GM12878 (cell line): ENCODE data around the gene NFATC2. TPM values are rescaled to one million over a fixed set of nuclear protein-coding genes. Genes with fewer than 3 reads are reported as not detected.

Experiments
- ATAC-seq: fragments of 200-7000 bp; cut with Tn5 transposase; 3 replicates; pipeline ENCODE4 v1.9.1; 2020; ENCODE audit warnings: mild to moderate bottlenecking, moderate library complexity
- BruUV-seq: library from RNA; stranded (reverse); fragments of 400-500 nt; replicated peaks from 2 replicates; lab custom pipeline; 2021; lab: Mats Ljungman, UMichigan
- CTCF ChIA-PET: fragments of 300-600 bp; sonication (Branson Sonifier 250); formaldehyde crosslinking; extraction: SDS; loops from one replicate; lab custom pipeline; 2021; ENCODE audit warnings: inconsistent platforms; lab: Yijun Ruan, JAX
- POLR2A ChIA-PET: fragments of 350-600 bp; formaldehyde crosslinking; extraction: SDS; loops from one replicate; lab custom pipeline; 2021; ENCODE audit warnings: inconsistent platforms; lab: Charles Lee
- RAD21 ChIA-PET: fragments of 300-600 bp; sonication (Branson Sonifier 250); formaldehyde crosslinking; loops from one replicate; lab custom pipeline; 2023; ENCODE audit warnings: antibody characterized with exemption; ENCODE audit not compliant: unreplicated experiment; lab: Charles Lee
- SMC1A ChIA-PET: fragments of 300-600 bp; sonication (Branson Sonifier 250); formaldehyde crosslinking; loops from one replicate; lab custom pipeline; 2023; ENCODE audit not compliant: unreplicated experiment, uncharacterized antibody; lab: Charles Lee
- DNase-seq: peaks from one replicate; pipeline ENCODE4 v3.0.0-alpha.2; 2011; ENCODE audit warnings: low read depth, low spot score
- FAIRE-seq: peaks from 3 replicates; lab custom pipeline; 2011; peaks lifted over from hg19 to GRCh38; lab: Jason Lieb, UNC
- H2AFZ ChIP-seq: 2 replicates; pipeline ENCODE4 v1.6.0; 2011; ENCODE audit warnings: low read depth, low read length, control low read depth; ENCODE audit not compliant: control insufficient read depth
- H3K27ac ChIP-seq: 2 replicates; pipeline ENCODE4 v1.5.1; 2011; ENCODE audit warnings: control low read depth; ENCODE audit not compliant: control insufficient read depth, insufficient read depth
- H3K27me3 ChIP-seq, 2 experiments: replicated peaks in 1 of 2; 2 replicates each; pipeline versions ENCODE4 v1.6.0 to v1.6.1; 2011; ENCODE audit warnings: low read length in 1 of 2; ENCODE audit not compliant: control insufficient read depth in 2 of 2, insufficient read depth in 2 of 2
- H3K36me3 ChIP-seq, 2 experiments: 2 replicates each; pipeline ENCODE4 v1.5.1; 2011; ENCODE audit warnings: low read length in 1 of 2; ENCODE audit not compliant: control insufficient read depth in 2 of 2, insufficient read depth in 2 of 2
- H3K4me1 ChIP-seq: 2 replicates; pipeline ENCODE4 v1.6.1; 2011; ENCODE audit warnings: mild to moderate bottlenecking, low read length, moderate library complexity, mixed read lengths; ENCODE audit not compliant: control insufficient read depth, insufficient read depth
- H3K4me2 ChIP-seq: 2 replicates; pipeline ENCODE4 v1.6.0; 2011; ENCODE audit warnings: control low read depth; ENCODE audit not compliant: control insufficient read depth, insufficient read depth
- H3K4me3 ChIP-seq: fragments of 200-600 bp; sonication (generic); 2 replicates; pipeline ENCODE4 v1.5.1; 2016
- H3K79me2 ChIP-seq: 2 replicates; pipeline ENCODE4 v1.6.0; 2011; ENCODE audit warnings: low read length; ENCODE audit not compliant: control insufficient read depth, insufficient read depth
- H3K9ac ChIP-seq: 2 replicates; pipeline ENCODE4 v1.8.0; 2011; ENCODE audit warnings: low read length, control low read depth, mixed read lengths; ENCODE audit not compliant: control insufficient read depth, insufficient read depth
- H3K9me3 ChIP-seq: replicated peaks from 3 replicates; pipeline ENCODE4 v1.5.1; 2011; ENCODE audit warnings: mild to moderate bottlenecking, low read length; ENCODE audit not compliant: control insufficient read depth, insufficient read depth
- H4K20me1 ChIP-seq: 2 replicates; pipeline ENCODE4 v1.6.0; 2011; ENCODE audit not compliant: control insufficient read depth, insufficient read depth
- CREM ChIP-seq: IDR thresholded peaks from 2 replicates; pipeline ENCODE4 v1.6.1; 2014; ENCODE audit warnings: antibody characterized with exemption, low read depth
- GABPA ChIP-seq: IDR thresholded peaks from 2 replicates; pipeline ENCODE4 v1.6.1; 2014; ENCODE audit warnings: antibody characterized with exemption, low read depth, mild to moderate bottlenecking, inconsistent platforms
- MTA3 ChIP-seq: IDR thresholded peaks from 2 replicates; pipeline ENCODE4 v1.6.1; 2012; ENCODE audit warnings: low read length, inconsistent platforms, borderline replicate concordance
- NR2C2 ChIP-seq: IDR thresholded peaks from 2 replicates; pipeline ENCODE4 v1.6.1; 2011; ENCODE audit warnings: borderline replicate concordance, low read depth; ENCODE audit not compliant: control insufficient read depth, insufficient read length
- RFX5 ChIP-seq: IDR thresholded peaks from 2 replicates; pipeline ENCODE4 v1.6.1; 2011; ENCODE audit warnings: low read depth, low read length, improper control_type of control experiment
- SMAD1 ChIP-seq: fragments of 450-650 bp; IDR thresholded peaks from 2 replicates; pipeline ENCODE4 v1.6.1; 2018; ENCODE audit warnings: mild to moderate bottlenecking, low read depth; ENCODE audit not compliant: partially characterized antibody
- SMARCA5 ChIP-seq: fragments of 450-650 bp; IDR thresholded peaks from 2 replicates; pipeline ENCODE4 v1.6.1; 2017; ENCODE audit warnings: mild to moderate bottlenecking
- SUPT20H ChIP-seq: IDR thresholded peaks from 2 replicates; pipeline ENCODE4 v1.6.1; 2011; ENCODE audit warnings: low read depth, mild to moderate bottlenecking, low read length, moderate library complexity, borderline replicate concordance; ENCODE audit not compliant: control insufficient read depth
- TBL1XR1 ChIP-seq: IDR thresholded peaks from 2 replicates; pipeline ENCODE4 v1.6.1; 2012; ENCODE audit warnings: low read depth, low read length, improper control_type of control experiment
- ZNF207 ChIP-seq: fragments of 450-650 bp; IDR thresholded peaks from 2 replicates; pipeline ENCODE4 v1.6.1; 2014; ENCODE audit warnings: antibody characterized with exemption, mild to moderate bottlenecking, borderline replicate concordance
- WGBS: methylation state at CpG from one replicate; pipeline ENCODE4 v1.1.6; 2016; ENCODE audit warnings: low lambda C conversion rate; ENCODE audit not compliant: insufficient replicate concordance, insufficient coverage; ENCODE audit errors: missing lambda C conversion rate; 5-methylcytosine and 5-hydroxymethylcytosine counted together
- in situ Hi-C: fragments of 300-500 bp; cut with MboI; formaldehyde crosslinking; loops from 9 replicates; pipeline ENCODE4 v1.14.3; 2018; ENCODE audit warnings: mixed read lengths
- intact Hi-C: fragments of 100-400 bp; cut with micrococcal nuclease; formaldehyde crosslinking; loops from one replicate; pipeline ENCODE4 v1.14.2; 2022; ENCODE audit not compliant: unreplicated experiment
- polyA plus RNA-seq, 11 experiments: library from polyadenylated mRNA; depleted of rRNA in 4 of 11; unstranded in 6 of 11; stranded (reverse) in 5 of 11; fragments of >200 nt; fragmentation: Nextera tagmentation in 4 of 11; fragmentation: Illumina TruSeq in 1 of 11; extraction: Ambion mirVana in 4 of 11; extraction: Trizol in 1 of 11; gene quantifications; 1 replicate in 1 of 11; 2 replicates in 10 of 11; pipeline versions ENCODE4 v1.2.1 to v1.2.3, GENCODE V29; 2011 to 2016; ENCODE audit warnings: inconsistent platforms in 2 of 11, missing spikeins in 2 of 11, low read depth in 1 of 11
- total RNA-seq, 4 experiments: library from RNA; depleted of rRNA in 3 of 4; stranded (reverse); fragments of >200 nt in 3 of 4; fragmentation: Illumina TruSeq in 1 of 4; extraction: Trizol in 1 of 4; gene quantifications; 2 replicates each; pipeline versions ENCODE4 v1.2.1 to v1.2.3, GENCODE V29; 2013 to 2021
- TF ChIP-seq, protein P1 (sequence below): fragments of 450-650 bp; conservative IDR thresholded peaks from 2 replicates; pipeline ENCODE4 v1.6.1; 2017; ENCODE audit warnings: mild to moderate bottlenecking, moderate library complexity
- TF ChIP-seq, protein P2 (sequence below): fragments of 450-650 bp; formaldehyde crosslinking; IDR thresholded peaks from 2 replicates; pipeline ENCODE4 v1.4.0; 2022; ENCODE audit warnings: mild to moderate bottlenecking, moderate library complexity
- TF ChIP-seq, protein P3 (sequence below): fragments of 150-350 bp; IDR thresholded peaks from 2 replicates; pipeline ENCODE4 v1.6.1; 2016; ENCODE audit warnings: low read depth, low read length
- TF ChIP-seq, protein P4 (sequence below): fragments of 450-650 bp; IDR thresholded peaks from 2 replicates; pipeline ENCODE4 v1.6.1; 2017; ENCODE audit warnings: mild to moderate bottlenecking, low read depth, inconsistent platforms; ENCODE audit not compliant: poor library complexity, severe bottlenecking

NFATC2 gene
- total and polyA plus RNA-seq, 10 of the 15 experiments (the other 5 are each of a cell fraction or from before 2014, with no cell fraction given): 3.3 to 20.0 (median 7.3) TPM

DNA sequence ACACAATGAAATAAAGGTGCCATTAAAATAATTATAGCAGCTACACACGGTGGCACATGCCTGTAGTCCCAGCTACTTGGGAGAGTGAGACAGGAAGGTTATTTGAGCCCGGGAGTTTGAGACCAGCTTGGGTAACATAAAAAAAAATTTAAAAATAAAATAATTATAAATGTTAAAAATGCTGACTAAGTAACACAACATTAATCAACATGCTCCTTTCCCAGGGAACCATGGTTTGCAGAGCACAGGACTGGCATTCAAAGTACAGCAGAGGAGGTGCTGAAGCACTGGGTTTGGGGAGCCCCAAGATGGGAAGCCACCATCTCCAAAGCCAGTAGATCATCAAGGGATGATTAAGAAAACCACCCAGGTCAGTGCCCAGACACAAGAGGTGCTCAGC, 51.9 kb downstream of the NFATC2 start:
- H3K9me3 ChIP-seq: no peaks in the 10 kb centered on the region
- no peaks in the 10 kb centered on the region; the same call in 1 of the 2 replicates for H3K79me2 ChIP-seq
- no peak overlapping the region for H3K4me3 ChIP-seq
- no peak overlapping the region for H3K9ac ChIP-seq
- no peaks in the 10 kb centered on the region for H4K20me1 ChIP-seq
- no peak overlapping the region for H3K27ac ChIP-seq
- ChIA-PET CTCF (no interaction called here), POLR2A (no interaction called here), RAD21 (no interaction called here), SMC1A (no interaction called here)
- BruUV-seq: no TSS peak
- H3K4me1 ChIP-seq: peaks cover under 1% of the 10 kb centered on the region; the same call in 1 of the 2 replicates
- FAIRE-seq (no peak), ATAC-seq (no peak), DNase-seq (no peak)
- H3K4me2 ChIP-seq: no peak overlapping the region
- in situ Hi-C loops (no loop called here), intact Hi-C loops (no loop called here)
- H3K36me3 ChIP-seq: peaks cover 4 to 9% of the 10 kb centered on the region in 2 experiments; a peak in 2 of 4 replicates
- no peak overlapping the region for H2AFZ ChIP-seq
- 41% methylated on average over 2 of the region's 2 CpGs for WGBS
- no peaks in the 10 kb centered on the region for H3K27me3 ChIP-seq
- TF ChIP-seq SUPT20H (no peak), NR2C2 (no peak), SMAD1 (no peak), SMARCA5 (no peak), RFX5 (no peak), TBL1XR1 (no peak), MTA3 (no peak), ZNF207 (no peak), CREM (no peak), GABPA (no peak)
- TF ChIP-seq, protein P1, sequence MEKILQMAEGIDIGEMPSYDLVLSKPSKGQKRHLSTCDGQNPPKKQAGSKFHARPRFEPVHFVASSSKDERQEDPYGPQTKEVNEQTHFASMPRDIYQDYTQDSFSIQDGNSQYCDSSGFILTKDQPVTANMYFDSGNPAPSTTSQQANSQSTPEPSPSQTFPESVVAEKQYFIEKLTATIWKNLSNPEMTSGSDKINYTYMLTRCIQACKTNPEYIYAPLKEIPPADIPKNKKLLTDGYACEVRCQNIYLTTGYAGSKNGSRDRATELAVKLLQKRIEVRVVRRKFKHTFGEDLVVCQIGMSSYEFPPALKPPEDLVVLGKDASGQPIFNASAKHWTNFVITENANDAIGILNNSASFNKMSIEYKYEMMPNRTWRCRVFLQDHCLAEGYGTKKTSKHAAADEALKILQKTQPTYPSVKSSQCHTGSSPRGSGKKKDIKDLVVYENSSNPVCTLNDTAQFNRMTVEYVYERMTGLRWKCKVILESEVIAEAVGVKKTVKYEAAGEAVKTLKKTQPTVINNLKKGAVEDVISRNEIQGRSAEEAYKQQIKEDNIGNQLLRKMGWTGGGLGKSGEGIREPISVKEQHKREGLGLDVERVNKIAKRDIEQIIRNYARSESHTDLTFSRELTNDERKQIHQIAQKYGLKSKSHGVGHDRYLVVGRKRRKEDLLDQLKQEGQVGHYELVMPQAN: no peak
- TF ChIP-seq, protein P2, sequence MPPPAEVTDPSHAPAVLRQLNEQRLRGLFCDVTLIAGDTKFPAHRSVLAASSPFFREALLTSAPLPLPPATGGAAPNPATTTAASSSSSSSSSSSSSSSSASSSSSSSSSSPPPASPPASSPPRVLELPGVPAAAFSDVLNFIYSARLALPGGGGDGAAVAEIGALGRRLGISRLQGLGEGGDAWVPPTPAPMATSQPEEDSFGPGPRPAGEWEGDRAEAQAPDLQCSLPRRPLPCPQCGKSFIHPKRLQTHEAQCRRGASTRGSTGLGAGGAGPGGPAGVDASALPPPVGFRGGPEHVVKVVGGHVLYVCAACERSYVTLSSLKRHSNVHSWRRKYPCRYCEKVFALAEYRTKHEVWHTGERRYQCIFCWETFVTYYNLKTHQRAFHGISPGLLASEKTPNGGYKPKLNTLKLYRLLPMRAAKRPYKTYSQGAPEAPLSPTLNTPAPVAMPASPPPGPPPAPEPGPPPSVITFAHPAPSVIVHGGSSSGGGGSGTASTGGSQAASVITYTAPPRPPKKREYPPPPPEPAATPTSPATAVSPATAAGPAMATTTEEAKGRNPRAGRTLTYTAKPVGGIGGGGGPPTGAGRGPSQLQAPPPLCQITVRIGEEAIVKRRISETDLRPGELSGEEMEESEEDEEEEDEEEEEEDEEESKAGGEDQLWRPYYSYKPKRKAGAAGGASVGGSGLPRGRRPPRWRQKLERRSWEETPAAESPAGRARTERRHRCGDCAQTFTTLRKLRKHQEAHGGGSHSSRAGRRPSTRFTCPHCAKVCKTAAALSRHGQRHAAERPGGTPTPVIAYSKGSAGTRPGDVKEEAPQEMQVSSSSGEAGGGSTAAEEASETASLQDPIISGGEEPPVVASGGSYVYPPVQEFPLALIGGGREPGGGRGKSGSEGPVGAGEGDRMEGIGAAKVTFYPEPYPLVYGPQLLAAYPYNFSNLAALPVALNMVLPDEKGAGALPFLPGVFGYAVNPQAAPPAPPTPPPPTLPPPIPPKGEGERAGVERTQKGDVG (CRISPR knock-in tag): no peak
- TF ChIP-seq, protein P3, sequence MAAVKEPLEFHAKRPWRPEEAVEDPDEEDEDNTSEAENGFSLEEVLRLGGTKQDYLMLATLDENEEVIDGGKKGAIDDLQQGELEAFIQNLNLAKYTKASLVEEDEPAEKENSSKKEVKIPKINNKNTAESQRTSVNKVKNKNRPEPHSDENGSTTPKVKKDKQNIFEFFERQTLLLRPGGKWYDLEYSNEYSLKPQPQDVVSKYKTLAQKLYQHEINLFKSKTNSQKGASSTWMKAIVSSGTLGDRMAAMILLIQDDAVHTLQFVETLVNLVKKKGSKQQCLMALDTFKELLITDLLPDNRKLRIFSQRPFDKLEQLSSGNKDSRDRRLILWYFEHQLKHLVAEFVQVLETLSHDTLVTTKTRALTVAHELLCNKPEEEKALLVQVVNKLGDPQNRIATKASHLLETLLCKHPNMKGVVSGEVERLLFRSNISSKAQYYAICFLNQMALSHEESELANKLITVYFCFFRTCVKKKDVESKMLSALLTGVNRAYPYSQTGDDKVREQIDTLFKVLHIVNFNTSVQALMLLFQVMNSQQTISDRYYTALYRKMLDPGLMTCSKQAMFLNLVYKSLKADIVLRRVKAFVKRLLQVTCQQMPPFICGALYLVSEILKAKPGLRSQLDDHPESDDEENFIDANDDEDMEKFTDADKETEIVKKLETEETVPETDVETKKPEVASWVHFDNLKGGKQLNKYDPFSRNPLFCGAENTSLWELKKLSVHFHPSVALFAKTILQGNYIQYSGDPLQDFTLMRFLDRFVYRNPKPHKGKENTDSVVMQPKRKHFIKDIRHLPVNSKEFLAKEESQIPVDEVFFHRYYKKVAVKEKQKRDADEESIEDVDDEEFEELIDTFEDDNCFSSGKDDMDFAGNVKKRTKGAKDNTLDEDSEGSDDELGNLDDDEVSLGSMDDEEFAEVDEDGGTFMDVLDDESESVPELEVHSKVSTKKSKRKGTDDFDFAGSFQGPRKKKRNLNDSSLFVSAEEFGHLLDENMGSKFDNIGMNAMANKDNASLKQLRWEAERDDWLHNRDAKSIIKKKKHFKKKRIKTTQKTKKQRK: no peak
- TF ChIP-seq, protein P4, sequence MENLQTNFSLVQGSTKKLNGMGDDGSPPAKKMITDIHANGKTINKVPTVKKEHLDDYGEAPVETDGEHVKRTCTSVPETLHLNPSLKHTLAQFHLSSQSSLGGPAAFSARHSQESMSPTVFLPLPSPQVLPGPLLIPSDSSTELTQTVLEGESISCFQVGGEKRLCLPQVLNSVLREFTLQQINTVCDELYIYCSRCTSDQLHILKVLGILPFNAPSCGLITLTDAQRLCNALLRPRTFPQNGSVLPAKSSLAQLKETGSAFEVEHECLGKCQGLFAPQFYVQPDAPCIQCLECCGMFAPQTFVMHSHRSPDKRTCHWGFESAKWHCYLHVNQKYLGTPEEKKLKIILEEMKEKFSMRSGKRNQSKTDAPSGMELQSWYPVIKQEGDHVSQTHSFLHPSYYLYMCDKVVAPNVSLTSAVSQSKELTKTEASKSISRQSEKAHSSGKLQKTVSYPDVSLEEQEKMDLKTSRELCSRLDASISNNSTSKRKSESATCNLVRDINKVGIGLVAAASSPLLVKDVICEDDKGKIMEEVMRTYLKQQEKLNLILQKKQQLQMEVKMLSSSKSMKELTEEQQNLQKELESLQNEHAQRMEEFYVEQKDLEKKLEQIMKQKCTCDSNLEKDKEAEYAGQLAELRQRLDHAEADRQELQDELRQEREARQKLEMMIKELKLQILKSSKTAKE: no peak
